ENCODE measurements around the gene SMAD3. TPM values are rescaled to one million over a fixed set of nuclear protein-coding genes. Genes with fewer than 3 reads are reported as not detected.

The SMAD3 gene
- total and polyA plus RNA-seq, 10 of the 15 experiments (the other 5 are each of a cell fraction or from before 2014, with no cell fraction given): 5.6 to 43.2 (median 16.0) TPM

DNA sequence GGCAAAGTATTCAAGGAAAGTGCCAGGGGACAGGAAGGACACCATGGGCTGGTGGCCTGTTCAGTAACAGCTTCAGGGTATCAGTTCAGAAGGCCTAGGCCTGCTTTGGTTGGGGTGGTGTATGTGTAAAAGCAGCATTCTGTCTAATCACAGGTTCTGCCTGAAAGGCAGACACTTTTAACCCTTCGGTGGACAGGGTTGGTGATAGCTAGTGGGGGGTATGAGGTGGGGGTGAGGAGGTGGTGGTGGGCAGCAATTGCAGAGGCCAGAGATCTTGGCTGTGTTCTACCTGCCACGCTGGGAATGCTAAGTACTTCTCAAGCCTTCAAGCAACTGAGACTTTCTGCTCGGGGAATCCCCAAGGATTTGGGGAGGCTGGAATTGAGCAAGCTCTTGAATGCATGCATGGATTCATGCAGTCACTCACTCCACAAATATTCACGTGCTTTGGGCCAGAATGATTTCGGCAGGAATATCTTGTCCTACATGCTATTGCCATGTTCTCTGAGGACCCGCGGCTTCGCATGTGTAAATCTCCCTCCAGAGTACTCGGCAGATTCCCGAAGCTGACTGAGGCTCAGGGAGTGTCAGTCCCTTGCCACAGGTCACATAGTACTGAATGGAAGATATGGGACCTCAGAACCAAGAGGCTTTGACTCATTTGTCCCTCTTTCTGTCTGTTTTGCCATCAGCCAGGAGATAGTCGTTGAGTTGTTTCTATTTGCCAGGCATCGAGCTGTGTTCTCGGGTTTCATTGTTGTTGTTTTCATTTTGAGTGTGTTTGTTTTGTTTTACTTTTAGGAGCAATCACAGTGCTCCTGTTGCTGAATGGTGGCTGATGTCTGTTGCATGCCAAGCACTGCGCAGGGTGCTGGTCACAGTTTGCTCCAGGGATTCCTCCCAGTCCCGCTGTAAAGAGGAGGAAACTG, 65.5 kb downstream of the SMAD3 start:
- Histone ChIP-seq H3K4me3 (no peak overlapping the region), H3K36me3 (ENCODE audit: control insufficient read depth in 2 of 2, insufficient read depth in 2 of 2, low read length in 1 of 2) (peaks cover 1 to 2% of the 10 kb centered on the region in 2 experiments; a peak in 3 of 4 replicates), H3K79me2 (ENCODE audit: control insufficient read depth, insufficient read depth, low read length) (peaks cover 58% of the 10 kb centered on the region), H4K20me1 (ENCODE audit: control insufficient read depth, insufficient read depth) (peaks cover 11% of the 10 kb centered on the region; the same call in 1 of the 2 replicates), H3K4me2 (ENCODE audit: control insufficient read depth, insufficient read depth) (peak overlapping the region; percentile 86), H3K9ac (ENCODE audit: control insufficient read depth, insufficient read depth, low read length) (0 out of 2 replicates have a peak overlapping the region, but pooled peaks have one; percentile 4), H3K9me3 (replicated peaks; ENCODE audit: control insufficient read depth, insufficient read depth, low read length) (no peaks in the 10 kb centered on the region), H3K27me3 (replicated peaks in 1 of 2; ENCODE audit: control insufficient read depth in 2 of 2, insufficient read depth in 2 of 2, low read length in 1 of 2) (no peaks in the 10 kb centered on the region), H2AFZ (ENCODE audit: control insufficient read depth, low read depth, low read length) (no peak overlapping the region), H3K4me1 (ENCODE audit: control insufficient read depth, insufficient read depth, low read length) (peaks cover 55% of the 10 kb centered on the region), H3K27ac (ENCODE audit: control insufficient read depth, insufficient read depth) (peak overlapping the region; percentile 24; the same call in 1 of the 2 replicates)
- FAIRE-seq (peak; percentile 41), ATAC-seq (peak; percentile 4; the same call in 2 of the 3 replicates), DNase-seq (ENCODE audit: low read depth, low spot score) (no peak)
- SMC1A ChIA-PET (ENCODE audit: uncharacterized antibody, unreplicated experiment): interaction anchor here (0.5 to 14.8 kb wide), 6 partner anchors 12 to 191 kb away, joined by 3 to 179 read pairs (median 4); no protein-coding TSS in a partner anchor
- POLR2A ChIA-PET: interaction anchor here (0.9 to 2.2 kb wide), 3 partner anchors 10 to 30 kb away, joined by 3 to 11 read pairs (median 4); no protein-coding TSS in a partner anchor
- BruUV-seq (replicated peaks): no TSS peak
- TF ChIP-seq RELA (IDR thresholded peaks at IDR 0.05; ENCODE audit: borderline replicate concordance, partially characterized antibody) (no peak), RUNX3 (IDR thresholded peaks at IDR 0.05; ENCODE audit: low read length) (peak; percentile 10; the same call in 1 of the 2 replicates), IRF4 (IDR thresholded peaks at IDR 0.05; ENCODE audit: low read depth, low read length) (0 out of 2 replicates have a peak, but pooled peaks have one; percentile 48), SMC3 (IDR thresholded peaks at IDR 0.05; ENCODE audit: borderline replicate concordance, low read length) (0 out of 2 replicates have a peak, but pooled peaks have one; percentile 8), SMAD5 (IDR thresholded peaks at IDR 0.05; ENCODE audit: low read depth) (no peak)
- TF ChIP-seq, protein P1, sequence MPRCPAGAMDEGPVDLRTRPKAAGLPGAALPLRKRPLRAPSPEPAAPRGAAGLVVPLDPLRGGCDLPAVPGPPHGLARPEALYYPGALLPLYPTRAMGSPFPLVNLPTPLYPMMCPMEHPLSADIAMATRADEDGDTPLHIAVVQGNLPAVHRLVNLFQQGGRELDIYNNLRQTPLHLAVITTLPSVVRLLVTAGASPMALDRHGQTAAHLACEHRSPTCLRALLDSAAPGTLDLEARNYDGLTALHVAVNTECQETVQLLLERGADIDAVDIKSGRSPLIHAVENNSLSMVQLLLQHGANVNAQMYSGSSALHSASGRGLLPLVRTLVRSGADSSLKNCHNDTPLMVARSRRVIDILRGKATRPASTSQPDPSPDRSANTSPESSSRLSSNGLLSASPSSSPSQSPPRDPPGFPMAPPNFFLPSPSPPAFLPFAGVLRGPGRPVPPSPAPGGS (IDR thresholded peaks at IDR 0.05; ENCODE audit: borderline replicate concordance, insufficient read depth, low read depth, low read length, poor library complexity, severe bottlenecking): no peak
- in situ Hi-C loops (cut with MboI) (no loop called here), intact Hi-C loops (cut with micrococcal nuclease; ENCODE audit: unreplicated experiment) (no loop called here)
- CTCF ChIA-PET: interaction anchor here (1.3 kb wide), 2 partner anchors 14 to 184 kb away, joined by 4 to 6 read pairs; no protein-coding TSS in a partner anchor
- WGBS (ENCODE audit: insufficient coverage, insufficient replicate concordance, low lambda C conversion rate, missing lambda C conversion rate): 52% methylated on average over 15 of the region's 15 CpGs
- RAD21 ChIA-PET (ENCODE audit: unreplicated experiment): interaction anchor here (1.1 to 1.7 kb wide), 4 partner anchors 9 to 110 kb away, joined by 3 to 5 read pairs (median 4); no protein-coding TSS in a partner anchor
